Measurements from ENCODE around the gene KSR2.

- TF ChIP-seq CTCF (IDR thresholded peaks at IDR 0.05) (no peak), EP300 (IDR thresholded peaks at IDR 0.05) (no peak)
These were observed 241.5 kb downstream of the KSR2 start for GRCh38 chr12:117727301-117727700.

Data from ovary (tissue), 3 donors.